ENCODE measurements around the gene RIC3. TPM values are rescaled to one million over a fixed set of nuclear protein-coding genes. Genes with fewer than 3 reads are reported as not detected.

The RIC3 gene, protein sequence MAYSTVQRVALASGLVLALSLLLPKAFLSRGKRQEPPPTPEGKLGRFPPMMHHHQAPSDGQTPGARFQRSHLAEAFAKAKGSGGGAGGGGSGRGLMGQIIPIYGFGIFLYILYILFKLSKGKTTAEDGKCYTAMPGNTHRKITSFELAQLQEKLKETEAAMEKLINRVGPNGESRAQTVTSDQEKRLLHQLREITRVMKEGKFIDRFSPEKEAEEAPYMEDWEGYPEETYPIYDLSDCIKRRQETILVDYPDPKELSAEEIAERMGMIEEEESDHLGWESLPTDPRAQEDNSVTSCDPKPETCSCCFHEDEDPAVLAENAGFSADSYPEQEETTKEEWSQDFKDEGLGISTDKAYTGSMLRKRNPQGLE
- 0.14 and 0.27 TPM in 2 replicates for total RNA-seq

GRCh38 chr11:8168485-8169257 lies at the start of gene RIC3:
Gene RIC3 (minus strand): TSS chr11:8169025. CDS start chr11:8168989, 36 bp downstream.

DNA sequence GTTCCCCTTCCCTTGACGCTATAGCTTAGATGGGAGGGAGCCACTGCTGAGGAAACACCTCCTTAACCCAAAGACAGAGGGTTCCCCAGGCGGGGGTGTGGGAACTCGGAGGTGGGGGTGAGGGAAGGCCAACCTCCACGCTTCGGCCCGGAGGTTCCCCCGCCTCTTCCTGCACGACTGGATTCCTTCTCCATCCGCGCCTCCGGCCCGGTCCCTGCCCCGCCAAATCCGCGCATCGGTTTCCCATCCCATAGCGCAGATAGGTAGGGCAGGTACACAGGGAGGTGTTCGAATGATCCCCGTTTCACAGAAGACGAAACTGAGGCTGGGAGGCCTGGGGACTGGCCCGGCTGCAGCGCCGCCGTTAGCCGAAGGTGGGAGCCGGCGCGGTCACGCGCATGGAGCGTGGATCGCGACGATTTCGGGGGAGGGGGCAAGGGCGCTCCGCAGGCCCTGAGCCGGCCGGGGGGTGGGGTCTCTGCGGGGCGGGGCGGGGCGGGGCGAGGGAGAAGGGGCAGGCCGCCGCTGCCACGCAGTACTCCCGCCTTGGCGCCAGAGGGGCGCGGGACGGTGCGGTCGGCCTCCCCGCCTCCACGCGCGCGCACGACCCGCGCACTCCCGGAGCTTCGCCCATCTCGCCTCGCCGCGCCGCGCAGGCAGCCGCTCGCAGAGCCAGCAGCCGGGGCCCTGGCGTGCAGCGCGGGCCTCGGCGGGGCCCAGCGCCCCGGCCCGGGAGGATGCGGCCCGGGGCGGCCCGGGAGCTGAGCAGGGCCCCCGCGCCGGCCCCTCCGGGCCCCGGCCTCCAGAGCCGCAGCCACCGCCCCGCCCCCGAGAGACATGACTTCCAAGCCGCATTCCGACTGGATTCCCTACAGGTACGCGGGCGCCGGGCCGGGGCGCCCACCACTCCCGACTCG lies 87.9 kb downstream of the RIC3 start, which contains the start of gene TUB:
Gene TUB, plus strand, starts transcription at position 538 of the 917 bp plus-strand sequence. Its CDS starts 300 bp downstream, at position 838.

Other genes starting within 250 kb of the RIC3 start
- gene OR10A6, start 237.8 kb downstream of the RIC3 start, total RNA-seq = not detected in 2 replicates
- gene OR10A3, start 227.3 kb downstream of the RIC3 start, total RNA-seq = not detected in 2 replicates
- not detected in 2 replicates for gene NLRP10, start 203.6 kb downstream of the RIC3 start, total RNA-seq
- 254 and 373 TPM in 2 replicates for gene EIF3F, start 181.7 kb downstream of the RIC3 start, total RNA-seq
- 2.1 and 13.0 TPM in 2 replicates for gene TUB, start 87.8 kb downstream of the RIC3 start, total RNA-seq
- 0.40 TPM in 1 of 2 replicates, not detected in the other for gene LMO1, start 94.9 kb upstream of the RIC3 start, total RNA-seq

All from thoracic aorta endothelial cell (primary cell).